Stimulated activated CD4-positive, alpha-beta T cell treated with anti-CD3 and anti-CD28 coated beads, Interleukin-1b, Interleukin-23, amount 100 ng/mL, for 1 hour (primary cell): ENCODE results near the gene TOR4A.
"Not testable (repeated sequence)": the region's sequence is repeated elsewhere in the genome, so short reads cannot be mapped to it uniquely, and the experiment has no call there.

Experiments used
- DNase-seq, 2 donors: peaks; one replicate each; pipeline ENCODE4 v3.0.0-alpha.2; 2020; ENCODE audit warnings: low read depth in 2 of 2

The TOR4A gene

DNA sequence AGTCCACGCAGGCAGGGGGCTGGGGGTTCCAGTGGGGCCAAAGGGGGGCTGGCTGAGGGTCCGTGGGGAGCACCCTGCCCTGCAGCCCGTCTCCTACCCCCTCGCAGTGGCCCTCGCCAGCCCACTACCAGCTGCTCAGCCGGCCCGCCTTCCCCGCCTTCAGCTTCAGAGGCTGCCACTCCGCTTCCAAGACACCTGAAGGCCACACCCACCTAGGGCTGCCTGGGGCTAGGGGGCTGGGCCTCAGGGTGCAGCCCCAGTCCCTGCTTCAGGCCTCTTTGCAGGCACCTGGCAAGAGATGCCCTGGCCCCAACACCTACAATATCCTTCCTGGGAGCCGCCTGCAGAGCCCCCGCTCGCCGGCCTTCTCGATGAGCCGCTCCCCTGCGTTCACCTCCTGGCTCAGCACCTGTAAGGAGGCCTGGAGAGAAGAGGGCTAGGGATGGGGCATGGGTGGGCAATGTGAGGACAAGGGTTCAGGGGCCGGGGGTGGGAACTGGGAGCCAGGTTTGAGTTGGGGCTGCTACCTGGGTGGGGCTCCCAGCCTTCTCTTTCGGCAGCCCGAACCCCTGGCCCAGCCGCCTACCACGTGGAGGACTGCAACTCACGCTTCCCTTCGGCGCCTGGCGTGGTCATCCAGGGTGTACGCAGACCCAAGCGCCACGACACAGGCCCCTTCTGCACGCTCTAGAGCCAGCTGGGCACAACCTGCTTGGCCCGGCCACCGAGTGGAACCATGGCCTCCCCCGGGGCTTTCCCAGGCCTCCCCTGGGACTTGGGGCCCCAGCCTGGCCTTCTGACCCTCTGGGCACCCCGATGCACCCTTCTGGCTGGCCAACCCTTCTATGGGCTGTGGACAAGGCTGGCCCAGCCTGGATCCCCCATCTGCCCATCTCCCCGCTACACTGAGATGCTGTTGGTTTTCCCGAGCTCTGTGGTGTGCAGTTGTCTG, 24.7 kb upstream of the TOR4A start:
- DNase-seq = no peak

DNA sequence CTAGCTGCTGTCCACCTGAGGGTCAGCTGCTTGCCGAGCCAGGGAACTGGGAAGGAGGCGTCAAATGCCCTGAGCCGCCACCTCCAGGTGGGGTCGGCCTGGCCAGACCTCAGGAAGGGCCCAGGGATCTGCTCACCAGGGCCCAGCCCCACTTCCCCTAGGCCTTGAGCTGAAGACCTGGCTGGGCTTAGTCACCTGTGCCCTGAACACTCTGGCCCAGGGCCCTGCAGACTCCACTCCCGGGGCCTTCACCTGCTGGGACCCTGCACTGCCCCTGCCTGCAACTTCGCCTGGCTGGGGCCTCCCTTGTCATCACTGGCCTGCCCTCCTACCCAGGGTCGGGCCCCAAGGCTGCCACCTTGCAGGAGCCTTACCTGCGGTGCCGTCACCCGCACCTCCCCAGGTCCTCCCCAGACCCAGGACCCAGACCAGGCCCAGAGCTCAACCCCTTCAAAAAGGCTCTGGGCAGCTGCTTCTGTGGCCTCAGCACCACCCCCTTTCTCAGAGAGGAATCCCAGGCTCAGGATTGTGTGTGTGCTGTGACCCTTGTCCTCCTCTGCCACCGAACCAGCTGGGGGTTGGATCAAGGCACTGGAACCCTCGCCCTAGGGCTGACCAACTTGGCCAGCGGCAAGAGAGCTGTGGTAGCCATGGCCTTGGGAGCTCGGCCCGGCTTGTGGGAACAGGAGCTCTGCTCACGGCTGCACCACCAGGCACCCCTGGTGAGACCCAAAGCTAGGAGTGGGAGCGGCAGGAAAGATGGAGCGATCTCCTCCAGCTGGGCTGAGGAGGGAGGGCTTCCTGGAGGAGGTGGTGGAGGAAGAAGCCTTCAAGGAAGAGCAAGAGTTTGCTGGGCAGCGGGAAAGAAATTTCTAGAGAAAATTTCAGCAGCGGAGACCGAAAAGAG, 23.6 kb upstream of the TOR4A start:
- no peak for DNase-seq

DNA sequence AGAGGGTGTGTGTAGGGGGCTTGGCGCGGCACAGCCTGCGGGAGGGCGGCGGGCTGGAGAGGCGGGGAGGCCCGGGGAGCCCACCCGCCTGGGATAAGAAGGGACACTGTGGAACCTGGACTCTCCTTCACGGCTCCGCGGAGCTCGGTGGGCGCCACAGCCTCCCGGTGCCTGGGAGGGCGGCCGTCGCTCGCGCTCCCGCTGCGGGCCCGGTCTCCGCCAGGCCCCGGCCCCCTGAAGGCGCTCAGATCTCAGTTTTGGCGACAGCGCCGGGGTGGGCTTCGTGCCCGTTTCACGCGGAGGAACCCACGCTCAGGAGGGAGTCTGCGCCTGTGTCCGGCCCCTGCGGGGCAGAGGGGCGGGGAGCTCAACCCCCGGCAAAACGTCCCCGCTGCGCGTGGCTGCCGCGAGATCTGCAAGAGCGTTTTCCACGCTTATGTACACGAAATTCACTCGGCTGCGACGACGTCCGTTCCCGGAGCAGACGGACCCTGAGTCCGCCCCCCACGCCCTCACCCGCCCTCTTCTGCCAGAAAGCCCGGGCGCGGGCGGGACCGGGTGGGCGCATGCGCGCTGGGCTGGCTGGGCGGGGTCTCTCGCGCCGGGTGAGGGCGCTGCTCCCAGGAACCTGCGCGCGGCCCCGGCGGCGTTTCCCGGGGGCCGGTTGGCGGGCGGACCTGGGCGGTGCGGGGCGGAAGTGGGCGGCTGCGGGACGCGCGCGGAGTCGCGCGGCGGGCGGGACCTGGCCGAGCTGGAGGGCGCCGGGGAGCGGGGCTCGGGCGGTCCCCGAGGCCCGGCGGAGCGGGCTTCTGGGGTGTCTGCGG, 22.7 kb upstream of the TOR4A start, which contains the start of gene NELFB:
Gene NELFB (plus strand): TSS at position 704 of the 824 bp plus-strand sequence.
- peak; percentile 95 to 98 for DNase-seq

DNA sequence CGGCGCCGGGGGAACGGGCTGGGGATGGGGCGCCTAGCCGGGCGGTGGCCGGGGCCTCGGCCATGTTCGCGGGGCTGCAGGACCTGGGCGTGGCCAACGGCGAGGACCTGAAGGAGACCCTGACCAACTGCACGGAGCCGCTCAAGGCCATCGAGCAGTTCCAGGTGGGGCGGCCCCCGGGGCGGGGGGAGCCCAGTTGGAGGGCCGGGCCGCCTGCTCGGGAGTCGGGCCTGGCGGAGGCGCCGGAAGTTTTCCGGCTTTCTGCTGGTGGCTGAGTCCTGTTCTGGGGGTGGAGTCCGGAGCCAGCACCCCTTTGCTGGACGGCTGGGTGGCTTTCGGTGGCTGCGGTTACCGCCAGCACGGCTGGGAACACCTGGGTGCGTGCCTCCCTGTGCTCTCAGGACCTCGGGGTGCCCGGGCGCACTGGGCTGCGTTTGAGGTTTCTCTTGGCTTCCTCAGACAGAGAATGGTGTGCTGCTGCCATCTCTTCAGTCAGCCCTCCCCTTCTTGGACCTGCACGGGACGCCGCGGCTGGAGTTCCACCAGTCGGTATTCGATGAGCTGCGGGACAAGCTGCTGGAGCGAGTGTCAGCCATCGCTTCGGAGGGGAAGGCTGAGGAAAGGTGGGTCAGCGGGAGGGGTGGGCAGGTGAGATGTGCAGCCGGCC, 21.9 kb upstream of the TOR4A start:
- no peak for DNase-seq

DNA sequence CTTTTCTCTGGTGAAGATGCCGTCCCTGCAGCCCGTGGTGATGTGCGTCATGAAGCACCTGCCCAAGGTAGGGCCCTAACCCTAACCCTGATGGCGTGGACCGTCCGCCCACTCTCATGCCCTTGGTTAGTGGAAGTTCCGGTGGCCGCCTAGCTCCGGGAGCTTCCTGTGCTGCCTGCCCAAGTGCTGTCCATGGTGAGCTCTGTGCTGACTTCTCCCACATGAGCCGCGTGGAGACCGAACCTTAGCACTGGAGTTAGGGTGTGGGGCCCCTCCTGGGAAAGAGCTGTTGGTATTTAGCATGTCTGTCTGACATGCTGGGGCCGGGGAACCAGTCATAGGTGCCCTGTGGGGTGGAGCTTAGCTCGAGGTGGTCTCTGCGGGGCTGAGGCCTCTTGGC, 21.2 kb upstream of the TOR4A start:
- DNase-seq = no peak

DNA sequence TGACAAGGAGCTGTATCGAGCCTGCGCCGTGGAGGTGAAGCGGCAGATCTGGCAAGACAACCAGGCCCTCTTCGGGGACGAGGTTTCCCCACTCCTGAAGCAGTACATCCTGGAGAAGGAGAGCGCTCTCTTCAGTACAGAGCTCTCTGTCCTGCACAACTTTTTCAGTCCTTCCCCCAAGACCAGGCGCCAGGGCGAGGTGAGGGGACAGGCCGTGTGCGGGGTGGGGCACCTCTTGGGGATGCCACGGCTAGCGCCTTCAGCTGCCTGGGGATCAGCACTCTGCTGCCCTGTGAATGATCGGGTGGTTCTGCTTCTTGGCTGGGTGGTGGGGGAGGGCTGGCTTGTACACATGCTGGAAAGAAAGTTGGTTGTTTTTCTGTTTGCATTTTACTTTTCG, 20.7 kb upstream of the TOR4A start:
- DNase-seq = no peak

DNA sequence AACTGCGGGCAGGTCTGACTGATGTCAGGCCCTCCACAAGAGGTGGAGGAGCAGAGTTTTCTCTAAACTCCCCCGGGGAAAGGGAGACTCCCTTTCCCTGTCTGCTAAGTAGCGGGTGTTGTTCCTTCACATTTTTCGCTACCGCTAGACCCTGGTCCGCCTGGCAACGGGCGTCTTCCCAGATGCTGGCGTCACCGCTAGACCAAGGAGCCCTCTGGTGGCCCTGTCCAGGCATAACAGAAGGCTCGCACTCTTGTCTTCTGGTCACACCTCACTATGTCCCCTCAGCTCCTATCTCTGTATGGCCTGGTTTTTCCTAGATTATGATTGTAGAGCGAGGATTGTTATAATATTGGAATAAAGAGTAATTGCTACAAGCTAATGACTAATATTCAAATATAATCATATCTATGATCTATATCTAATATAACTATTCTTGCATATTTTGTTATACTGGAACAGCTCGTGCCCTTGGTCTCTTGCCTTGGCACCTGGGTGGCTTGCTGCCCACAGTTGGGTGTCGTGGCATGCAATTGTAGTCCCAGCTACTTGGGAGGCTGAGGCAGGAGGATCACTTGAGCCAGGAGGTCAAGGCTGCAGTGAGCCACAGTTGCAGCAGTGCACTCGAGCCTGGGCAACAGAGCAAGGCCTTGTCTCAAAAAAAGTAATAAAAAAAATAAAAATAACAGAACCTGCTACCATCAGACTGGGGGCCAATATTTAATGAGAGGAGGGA, 15.2 kb upstream of the TOR4A start:
- not testable (repeated sequence) for DNase-seq

DNA sequence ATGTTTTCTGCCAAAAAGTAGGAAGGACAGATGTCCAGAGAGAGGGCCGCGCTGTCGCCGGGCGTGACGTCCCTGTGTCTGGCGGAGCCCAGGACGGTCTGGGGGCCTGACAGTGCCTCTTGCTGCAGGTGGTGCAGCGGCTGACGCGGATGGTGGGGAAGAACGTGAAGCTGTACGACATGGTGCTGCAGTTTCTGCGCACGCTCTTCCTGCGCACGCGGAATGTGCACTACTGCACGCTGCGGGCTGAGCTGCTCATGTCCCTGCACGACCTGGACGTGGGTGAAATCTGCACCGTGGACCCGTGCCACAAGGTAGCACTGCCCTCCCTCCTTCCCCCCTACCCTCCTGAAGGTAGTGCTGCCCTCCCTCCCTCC, 14.6 kb upstream of the TOR4A start:
- DNase-seq = no peak

DNA sequence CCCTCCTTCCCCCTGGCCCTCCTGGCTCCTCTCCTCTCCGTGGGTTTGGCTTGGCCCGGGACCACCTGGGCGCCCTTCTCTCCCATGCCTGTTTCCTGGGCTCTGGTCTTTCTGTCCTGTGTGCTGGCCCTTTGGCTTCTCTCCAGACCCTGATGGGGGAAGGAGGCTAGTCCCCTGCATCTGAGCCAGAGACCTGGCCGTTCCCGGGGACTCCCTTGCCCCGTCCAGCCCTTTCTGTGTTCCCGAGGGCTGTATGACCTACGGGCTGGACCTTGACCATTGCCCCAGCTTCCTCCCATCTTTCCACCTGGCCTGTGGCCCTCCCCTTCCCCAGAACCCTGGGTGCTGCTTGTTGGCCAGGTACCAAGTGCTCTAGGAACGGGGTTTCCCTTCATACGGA, 14.0 kb upstream of the TOR4A start:
- no peak for DNase-seq

DNA sequence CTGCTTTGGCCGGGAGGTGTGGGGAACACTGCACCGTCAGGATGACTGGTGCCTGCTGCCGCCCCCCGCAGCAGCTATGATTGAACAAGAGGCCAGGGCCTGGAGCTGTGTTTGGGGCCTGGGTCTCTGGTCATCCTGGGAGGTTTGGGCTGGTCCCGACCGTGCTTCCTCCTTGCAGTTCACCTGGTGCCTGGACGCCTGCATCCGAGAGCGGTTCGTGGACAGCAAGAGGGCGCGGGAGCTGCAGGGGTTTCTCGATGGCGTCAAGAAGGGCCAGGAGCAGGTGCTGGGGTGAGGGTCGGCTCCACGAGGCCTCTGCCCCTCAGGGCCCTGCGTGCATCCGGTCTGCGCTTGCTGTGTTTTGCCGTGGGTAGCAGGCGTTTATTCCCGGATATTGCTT, 13.5 kb upstream of the TOR4A start:
- DNase-seq = no peak

DNA sequence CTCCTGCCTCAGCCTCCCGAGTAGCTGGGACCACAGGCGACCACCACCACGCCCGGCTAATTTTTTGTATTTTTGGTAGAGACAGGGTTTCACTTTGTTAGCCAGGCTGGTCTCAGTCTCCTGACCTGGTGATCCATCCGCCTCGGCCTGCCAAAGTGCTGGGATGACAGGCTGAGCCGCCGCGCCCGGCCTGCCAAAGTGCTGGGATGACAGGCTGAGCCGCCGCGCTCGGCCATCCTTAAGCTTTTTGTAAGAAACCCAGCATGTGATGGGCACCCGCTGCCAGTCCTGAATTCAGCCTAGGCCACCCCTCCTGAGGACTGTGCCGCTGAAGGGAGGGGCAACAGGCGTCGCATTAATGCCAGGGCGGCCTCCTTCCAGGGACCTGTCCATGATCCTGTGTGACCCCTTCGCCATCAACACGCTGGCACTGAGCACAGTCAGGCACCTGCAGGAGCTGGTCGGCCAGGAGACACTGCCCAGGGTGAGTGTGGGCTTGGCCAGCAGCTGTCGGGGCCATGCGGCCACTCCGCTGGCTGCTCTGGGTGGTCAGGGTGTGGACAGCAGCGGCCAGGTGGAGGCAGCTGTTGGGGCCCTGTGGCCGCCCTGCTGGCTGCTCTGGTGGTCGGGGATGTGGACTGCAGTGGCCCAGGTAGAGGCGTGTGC, 11.9 kb upstream of the TOR4A start:
- no peak for DNase-seq

DNA sequence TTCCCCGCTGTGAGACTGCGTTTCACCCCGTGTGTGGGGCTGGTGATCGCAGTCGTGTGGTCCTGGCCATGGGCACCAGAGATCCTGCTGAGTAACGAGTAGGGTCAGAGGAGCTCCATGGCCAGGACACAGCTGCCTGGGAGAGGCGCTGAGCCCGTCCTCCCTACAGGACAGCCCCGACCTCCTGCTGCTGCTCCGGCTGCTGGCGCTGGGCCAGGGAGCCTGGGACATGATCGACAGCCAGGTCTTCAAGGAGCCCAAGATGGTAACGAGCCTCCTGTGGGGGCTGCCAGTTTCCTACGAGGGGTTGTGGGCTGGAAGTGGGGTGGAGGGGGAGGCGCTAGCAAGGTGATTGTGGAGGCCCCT, 11.4 kb upstream of the TOR4A start:
- DNase-seq = no peak

DNA sequence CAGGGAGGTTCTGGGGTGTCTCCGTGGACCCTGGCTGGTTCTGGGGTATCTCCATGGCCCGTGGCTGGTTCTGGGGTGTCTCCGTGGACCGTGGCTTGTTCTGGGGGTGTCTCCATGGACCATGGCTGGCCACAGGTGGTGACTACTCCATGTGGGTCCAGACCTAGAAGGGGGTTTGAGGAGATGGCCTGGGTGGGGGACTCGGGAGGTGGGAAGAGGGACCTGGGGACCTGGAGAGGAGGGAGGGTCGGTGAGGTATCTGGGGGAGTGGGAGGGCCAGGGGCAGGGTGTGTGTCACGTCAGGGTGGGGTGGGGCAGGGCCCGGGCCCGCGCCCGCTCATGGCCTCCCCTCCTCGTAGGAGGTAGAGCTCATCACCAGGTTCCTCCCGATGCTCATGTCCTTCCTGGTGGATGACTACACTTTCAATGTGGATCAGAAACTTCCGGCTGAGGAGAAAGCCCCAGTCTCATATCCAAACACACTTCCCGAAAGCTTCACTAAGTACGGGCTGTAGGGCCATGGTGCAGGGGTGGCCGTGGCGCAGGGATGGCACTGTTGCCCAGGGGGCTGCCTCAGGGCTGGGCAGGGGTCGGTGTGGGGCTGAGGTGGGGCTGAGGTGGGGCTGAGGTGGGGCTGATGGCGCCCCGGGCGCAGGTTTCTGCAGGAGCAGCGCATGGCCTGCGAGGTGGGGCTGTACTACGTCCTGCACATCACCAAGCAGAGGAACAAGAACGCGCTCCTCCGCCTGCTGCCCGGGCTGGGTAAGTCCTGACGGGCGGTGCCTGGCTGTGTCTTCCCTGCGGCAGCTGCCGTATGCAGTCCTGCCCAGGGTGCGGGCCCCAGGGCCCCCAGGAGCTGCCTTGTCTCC, 10.7 kb upstream of the TOR4A start:
- DNase-seq = no peak

DNA sequence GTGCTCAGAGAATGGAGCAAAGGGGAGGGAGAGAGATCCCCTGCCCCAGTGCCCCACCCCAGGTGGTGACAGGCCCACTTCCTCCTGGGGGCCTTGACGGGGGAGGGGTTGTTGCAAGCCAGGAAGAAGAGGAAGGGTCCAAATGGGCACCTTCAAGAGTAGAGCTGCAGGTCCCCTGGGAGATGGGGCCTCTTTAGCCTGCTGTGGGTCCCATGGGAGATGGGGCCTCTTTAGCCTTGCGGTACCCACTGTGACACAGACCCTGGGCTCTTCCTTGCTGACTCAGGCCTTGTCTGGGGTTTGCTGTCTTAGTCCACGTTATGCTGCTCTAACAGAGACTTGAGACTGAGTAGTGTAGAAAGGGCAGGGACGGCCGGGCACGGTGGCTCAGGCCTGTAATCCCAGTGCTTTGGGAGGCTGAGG, 9.6 kb upstream of the TOR4A start:
- DNase-seq = no peak

DNA sequence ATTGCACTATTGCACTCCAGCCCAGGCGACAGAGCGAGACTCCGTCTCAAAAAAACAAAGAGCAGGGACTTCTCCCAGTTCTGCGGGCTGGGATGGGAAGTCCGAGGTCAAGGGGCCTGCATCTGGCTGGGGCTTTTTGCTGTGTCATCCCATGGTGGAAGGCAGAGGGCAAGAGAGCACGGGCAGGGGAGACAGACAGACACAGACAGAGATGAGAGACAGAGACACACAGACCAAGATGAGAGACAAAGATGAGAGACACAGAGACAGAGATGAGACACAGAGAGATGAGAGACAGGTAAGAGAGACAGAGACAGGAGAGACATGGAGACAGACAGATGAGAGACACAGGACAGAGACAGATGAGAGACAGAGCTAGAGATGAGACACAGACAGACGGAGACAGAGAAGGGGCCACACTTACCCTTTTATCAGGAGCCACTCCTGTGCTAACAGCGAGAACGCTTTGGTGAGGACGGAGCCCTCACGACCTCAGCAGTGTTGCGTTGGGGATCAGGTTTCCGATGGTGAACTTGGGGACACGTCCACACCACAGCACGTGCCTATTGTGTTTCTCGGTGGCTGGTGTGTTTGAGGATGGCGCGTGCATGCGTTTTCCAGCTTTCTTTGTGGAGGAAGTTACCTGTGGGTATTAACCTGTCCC, 8.9 kb upstream of the TOR4A start:
- DNase-seq = no peak

DNA sequence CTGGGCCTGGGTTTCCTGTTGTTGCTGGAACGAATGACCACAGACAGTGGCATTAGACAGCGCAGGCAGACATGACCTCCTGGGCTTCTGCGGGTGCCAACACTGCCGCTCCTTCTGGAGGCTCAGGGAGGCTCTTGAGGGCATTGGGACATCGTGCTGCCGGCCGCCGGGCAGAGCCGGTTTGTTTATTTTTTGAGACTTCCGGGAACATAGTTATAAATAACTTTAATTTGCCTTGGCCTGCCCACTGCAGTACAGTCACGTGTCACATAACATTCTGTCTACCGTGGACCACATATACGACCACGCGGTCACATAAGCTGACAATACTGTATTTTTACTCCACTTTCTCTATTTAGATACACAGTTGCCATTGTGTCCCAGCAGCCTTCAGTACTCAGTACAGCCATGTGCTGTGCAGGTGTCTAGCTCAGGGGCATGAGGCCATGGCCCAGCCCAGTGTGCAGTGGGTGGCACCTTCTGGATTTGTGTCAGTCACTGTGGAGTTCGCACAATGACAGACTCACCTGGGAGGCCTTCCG, 8.2 kb upstream of the TOR4A start:
- DNase-seq = no peak

DNA sequence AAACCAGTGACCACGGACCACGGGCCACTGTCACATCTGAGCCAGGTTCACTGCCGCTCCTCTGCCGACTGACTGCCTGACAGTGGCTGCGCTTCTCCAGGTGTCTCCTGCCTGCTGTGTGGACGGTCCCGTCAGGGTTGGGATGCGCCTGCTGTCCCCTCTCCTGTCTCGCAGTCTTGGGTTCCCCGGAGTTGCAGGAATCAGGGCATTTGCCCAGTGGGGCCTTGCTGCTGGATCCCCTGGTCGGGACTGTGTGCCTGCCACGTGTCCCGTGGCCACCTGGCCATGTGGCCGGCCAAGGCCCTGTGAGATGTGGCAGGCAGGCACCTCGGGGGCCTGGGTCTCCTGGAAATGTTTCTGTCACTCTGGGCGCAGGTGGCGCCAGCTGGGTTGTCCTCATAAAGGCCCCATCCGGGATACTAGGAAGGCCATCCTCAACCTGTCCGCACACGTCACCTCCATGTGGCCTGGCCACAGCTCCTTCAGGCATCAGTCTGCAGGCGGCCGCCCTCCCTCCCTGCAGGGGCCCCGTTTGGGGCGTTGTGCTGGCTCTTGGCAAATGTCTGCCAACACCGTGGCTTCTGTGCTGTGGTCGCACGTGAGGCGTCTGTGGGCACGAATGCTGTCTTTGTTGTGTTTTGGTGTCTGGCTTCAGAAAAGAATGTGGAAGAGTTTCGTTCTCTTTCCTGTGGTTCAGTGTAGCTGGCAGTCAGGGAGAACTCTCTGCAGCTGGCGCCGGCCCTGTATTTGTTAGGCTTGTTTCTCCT, 6.4 kb upstream of the TOR4A start:
- no peak for DNase-seq
